Neuronal stem cell (in vitro differentiated cells): ENCODE results near the gene MYO1B.

Source experiments
- DNase-seq: peaks from one replicate; pipeline ENCODE4 v3.0.0-alpha.2; 2013; ENCODE audit warnings: low spot score
- H2AFZ ChIP-seq: one replicate; pipeline ENCODE4 v1.6.1; 2013; ENCODE audit warnings: mild to moderate bottlenecking, low read length, inconsistent platforms
- H2AK5ac ChIP-seq: 2 replicates; pipeline ENCODE4 v1.6.1; 2013; ENCODE audit warnings: low read depth, mild to moderate bottlenecking, inconsistent platforms, low read length, moderate library complexity, mixed read lengths
- H2BK120ac ChIP-seq: 2 replicates; pipeline ENCODE4 v1.6.1; 2013; ENCODE audit warnings: low read depth, mild to moderate bottlenecking, inconsistent platforms, low read length, moderate library complexity, mixed read lengths
- H2BK12ac ChIP-seq: one replicate; pipeline ENCODE4 v1.6.1; 2013; ENCODE audit warnings: low read length, inconsistent platforms
- H2BK15ac ChIP-seq: 2 replicates; pipeline ENCODE4 v1.6.1; 2013; ENCODE audit warnings: mild to moderate bottlenecking, low read length, inconsistent platforms, mixed read lengths
- H2BK5ac ChIP-seq: one replicate; pipeline ENCODE4 v1.6.1; 2013; ENCODE audit warnings: inconsistent platforms, mild to moderate bottlenecking, low read length, moderate library complexity
- H3K14ac ChIP-seq: one replicate; pipeline ENCODE4 v1.6.1; 2013; ENCODE audit warnings: low read length, inconsistent platforms
- H3K18ac ChIP-seq: 2 replicates; pipeline ENCODE4 v1.6.1; 2013; ENCODE audit warnings: low read length, inconsistent platforms
- H3K23ac ChIP-seq: 2 replicates; pipeline ENCODE4 v1.6.1; 2013; ENCODE audit warnings: low read depth, mild to moderate bottlenecking, mixed read lengths, low read length, inconsistent platforms; ENCODE audit not compliant: poor library complexity
- H3K27ac ChIP-seq: replicated peaks from 3 replicates; pipeline ENCODE4 v1.5.1; 2013; ENCODE audit warnings: low read length, inconsistent platforms
- H3K27me3 ChIP-seq, 3 experiments: 2 replicates each; pipeline ENCODE4 v1.6.1; 2013; ENCODE audit warnings: low read length in 3 of 3, mild to moderate bottlenecking in 2 of 3, inconsistent platforms in 1 of 3, low read depth in 1 of 3, mixed read lengths in 1 of 3, moderate library complexity in 1 of 3; ENCODE audit not compliant: control insufficient read depth in 3 of 3, insufficient read depth in 3 of 3
- H3K36me3 ChIP-seq, 2 donors: replicated peaks in 1 of 2; 2 replicates each; pipeline ENCODE4 v1.6.1; 2013; ENCODE audit warnings: low read length in 2 of 2; ENCODE audit not compliant: control insufficient read depth in 2 of 2, insufficient read depth in 2 of 2
- H3K4ac ChIP-seq: 2 replicates; pipeline ENCODE4 v1.6.1; 2013; ENCODE audit warnings: inconsistent platforms, mild to moderate bottlenecking, low read length, moderate library complexity
- H3K4me1 ChIP-seq, 2 donors: 1 replicate in 1 of 2; 2 replicates in 1 of 2; pipeline ENCODE4 v1.6.1; 2013; ENCODE audit warnings: low read length in 2 of 2, low read depth in 1 of 2; ENCODE audit not compliant: control insufficient read depth in 2 of 2, insufficient read depth in 1 of 2
- H3K4me2 ChIP-seq: one replicate; pipeline ENCODE4 v1.6.1; 2013; ENCODE audit warnings: mild to moderate bottlenecking, low read length, inconsistent platforms; ENCODE audit not compliant: insufficient read depth, poor library complexity, severe bottlenecking
- H3K4me3 ChIP-seq, 2 donors: 2 replicates each; pipeline ENCODE4 v1.5.1; 2013; ENCODE audit warnings: low read length in 2 of 2, mild to moderate bottlenecking in 2 of 2, inconsistent platforms in 1 of 2, moderate library complexity in 1 of 2
- H3K79me1 ChIP-seq: one replicate; pipeline ENCODE4 v1.6.1; 2013; ENCODE audit warnings: low read depth, mild to moderate bottlenecking, inconsistent platforms, low read length, moderate library complexity
- H3K9ac ChIP-seq: one replicate; pipeline ENCODE4 v1.6.1; 2013; ENCODE audit warnings: mild to moderate bottlenecking, low read depth, low read length, inconsistent platforms; ENCODE audit not compliant: poor library complexity
- H3K9me3 ChIP-seq, 2 donors: replicated peaks in 1 of 2; 2 replicates each; pipeline versions ENCODE3 to v1.6.1; 2013; ENCODE audit warnings: low read length in 2 of 2, mild to moderate bottlenecking in 2 of 2, inconsistent platforms in 1 of 2, low read depth in 1 of 2, mixed read lengths in 1 of 2, moderate library complexity in 1 of 2; ENCODE audit not compliant: control insufficient read depth in 2 of 2, insufficient read depth in 1 of 2
- H4K8ac ChIP-seq: one replicate; pipeline ENCODE4 v1.6.1; 2013; ENCODE audit warnings: low read depth, mild to moderate bottlenecking, inconsistent platforms, low read length, moderate library complexity
- H4K91ac ChIP-seq: one replicate; pipeline ENCODE4 v1.6.1; 2013; ENCODE audit warnings: low read length, low read depth, mild to moderate bottlenecking, inconsistent platforms; ENCODE audit not compliant: poor library complexity
- WGBS, 2 donors: extraction: QIAGEN DNeasy Blood & Tissue Kit; methylation state at CpG; one replicate each; pipeline ENCODE4 v1.1.7; 2013; ENCODE audit warnings: missing lambda C conversion rate in 2 of 2, mixed read lengths in 1 of 2; ENCODE audit not compliant: insufficient read length in 2 of 2, insufficient replicate concordance in 1 of 2; ENCODE audit errors: extremely low coverage in 2 of 2; 5-methylcytosine and 5-hydroxymethylcytosine counted together

The MYO1B gene

GRCh38 chr2:191200910-191201309, 44.3 kb upstream of the MYO1B start:
- no peaks in the 10 kb centered on the region for H3K36me3 ChIP-seq

DNA sequence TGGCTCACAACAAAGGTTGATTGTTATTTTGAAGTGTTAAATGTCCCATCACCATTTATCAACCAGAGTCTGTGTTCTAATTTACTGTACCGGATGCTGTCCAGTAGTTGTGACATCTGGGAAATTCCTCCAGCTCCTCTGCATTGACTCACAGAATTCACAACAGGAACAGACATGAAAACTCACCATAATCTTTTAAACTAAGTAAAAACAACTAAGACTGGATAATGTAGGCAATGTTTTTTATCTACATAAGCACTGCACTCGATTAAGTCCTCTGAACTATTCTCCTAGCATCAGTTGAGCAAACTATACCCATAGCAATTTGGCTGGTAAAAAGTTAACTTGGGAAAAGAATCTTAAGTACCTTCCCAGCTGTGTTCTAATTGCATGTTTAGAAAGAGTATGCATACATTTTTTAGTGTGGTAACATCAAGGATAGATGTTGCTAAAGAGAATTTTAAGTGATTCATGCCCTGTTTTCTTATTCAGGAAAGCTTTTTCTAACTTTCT, 42.9 kb upstream of the MYO1B start:
- Histone ChIP-seq H3K14ac (no peak overlapping the region), H3K23ac (no peak overlapping the region), H3K18ac (no peak overlapping the region), H3K9me3 (peaks cover 0 to 2% of the 10 kb centered on the region in 2 donors), H2BK15ac (no peak overlapping the region), H3K4me3 (no peak overlapping the region), H3K27me3 (no peaks in the 10 kb centered on the region), H3K79me1 (no peaks in the 10 kb centered on the region), H3K9ac (no peak overlapping the region), H3K4me1 (peaks cover 0 to 2% of the 10 kb centered on the region in 2 donors), H3K36me3 (no peaks in the 10 kb centered on the region), H4K91ac (no peak overlapping the region), H4K8ac (no peak overlapping the region), H2AK5ac (no peak overlapping the region), H2BK120ac (no peak overlapping the region), H2AFZ (no peak overlapping the region), H3K4me2 (no peak overlapping the region), H2BK12ac (no peak overlapping the region), H3K4ac (no peak overlapping the region), H3K27ac (no peak overlapping the region), H2BK5ac (no peak overlapping the region)
- no peak for DNase-seq
- no CpG with 5 or more reads among the region's 2 CpGs for WGBS, 2 donors

More at GRCh38 chr2:191200910-191201309, 44.3 kb upstream of the MYO1B start:
- Histone ChIP-seq H3K14ac (no peak overlapping the region), H3K4ac (no peak overlapping the region), H2BK12ac (no peak overlapping the region), H3K18ac (no peak overlapping the region), H3K4me1 (peaks cover 0 to 2% of the 10 kb centered on the region in 2 donors), H3K27ac (no peak overlapping the region), H3K23ac (no peak overlapping the region), H3K79me1 (no peaks in the 10 kb centered on the region), H3K4me2 (no peak overlapping the region), H3K27me3 (no peaks in the 10 kb centered on the region), H4K91ac (no peak overlapping the region), H3K9me3 (peaks cover 0 to 2% of the 10 kb centered on the region in 2 donors), H2BK120ac (no peak overlapping the region), H4K8ac (no peak overlapping the region), H2BK15ac (no peak overlapping the region), H3K9ac (no peak overlapping the region), H2AK5ac (no peak overlapping the region), H2BK5ac (no peak overlapping the region), H3K4me3 (no peak overlapping the region), H2AFZ (no peak overlapping the region)
- no peak for DNase-seq
- no CpG with 5 or more reads among the region's 1 CpG for WGBS, 2 donors

DNA sequence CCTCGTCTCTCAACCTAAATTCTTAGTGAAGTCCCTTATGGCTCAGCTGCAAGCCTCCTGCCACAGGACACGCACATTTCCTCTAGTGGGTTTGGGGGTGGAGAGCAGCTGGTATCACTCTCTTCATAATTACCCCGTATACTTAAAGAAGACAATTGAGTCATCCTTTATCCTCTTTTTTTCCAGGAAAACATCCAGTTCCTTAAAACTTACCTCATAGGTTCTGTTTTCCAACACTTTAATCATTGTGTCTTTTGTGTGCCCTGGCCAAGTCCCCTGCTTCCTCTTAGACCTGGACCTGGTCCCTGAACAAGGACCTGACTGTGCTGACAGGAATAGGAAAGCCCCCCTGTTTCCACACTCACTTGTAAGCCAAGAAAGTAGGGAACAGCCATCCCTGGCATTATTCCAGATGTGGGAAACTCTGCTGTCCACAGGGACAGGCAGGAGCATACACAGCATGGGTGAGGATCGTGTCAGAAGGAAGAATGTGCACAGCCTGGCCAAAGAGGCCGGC, 42.3 kb upstream of the MYO1B start:
- DNase-seq = no peak
- H3K23ac ChIP-seq = no peak overlapping the region

GRCh38 chr2:191204433-191204832, 40.8 kb upstream of the MYO1B start:
- no peak overlapping the region for H2AFZ ChIP-seq
- H3K4me3 ChIP-seq = no peak overlapping the region
- no peak overlapping the region for H2BK15ac ChIP-seq
- no peak overlapping the region for H3K18ac ChIP-seq
- no peak overlapping the region for H2AK5ac ChIP-seq
- no peak overlapping the region for H2BK120ac ChIP-seq
- no peak overlapping the region for H3K14ac ChIP-seq
- H2BK12ac ChIP-seq = no peak overlapping the region
- no peaks in the 10 kb centered on the region for H3K9me3 ChIP-seq
- no peak overlapping the region for H4K91ac ChIP-seq
- no CpG with 5 or more reads among the region's 4 CpGs for WGBS, 2 donors
- H3K4me2 ChIP-seq = no peak overlapping the region
- H3K27me3 ChIP-seq = no peaks in the 10 kb centered on the region
- H3K27ac ChIP-seq = no peak overlapping the region
- no peak overlapping the region for H3K4ac ChIP-seq
- H3K23ac ChIP-seq = no peak overlapping the region
- no peak overlapping the region for H3K9ac ChIP-seq
- no peaks in the 10 kb centered on the region for H3K4me1 ChIP-seq
- H2BK5ac ChIP-seq = no peak overlapping the region
- no peak for DNase-seq
- H4K8ac ChIP-seq = no peak overlapping the region
- no peaks in the 10 kb centered on the region for H3K36me3 ChIP-seq
- H3K79me1 ChIP-seq = no peaks in the 10 kb centered on the region

More for the DNA sequence above, 42.3 kb upstream of the MYO1B start:
- H3K27me3 ChIP-seq = no peaks in the 10 kb centered on the region
- no peak overlapping the region for H2BK15ac ChIP-seq
- H4K8ac ChIP-seq = no peak overlapping the region
- H3K79me1 ChIP-seq = no peaks in the 10 kb centered on the region
- H3K4ac ChIP-seq = no peak overlapping the region
- H3K9ac ChIP-seq = no peak overlapping the region
- no CpG with 5 or more reads among the region's 5 CpGs for WGBS, 2 donors
- no peak overlapping the region for H3K18ac ChIP-seq
- no peak overlapping the region for H2AK5ac ChIP-seq
- peaks cover 0 to 2% of the 10 kb centered on the region in 2 donors for H3K4me1 ChIP-seq
- H3K27ac ChIP-seq = no peak overlapping the region
- H2BK12ac ChIP-seq = no peak overlapping the region
- H3K36me3 ChIP-seq = no peaks in the 10 kb centered on the region
- H3K14ac ChIP-seq = no peak overlapping the region
- H3K4me2 ChIP-seq = no peak overlapping the region
- H2BK5ac ChIP-seq = no peak overlapping the region
- H3K9me3 ChIP-seq = peaks cover 0 to 2% of the 10 kb centered on the region in 2 donors
- H4K91ac ChIP-seq = no peak overlapping the region
- no peak overlapping the region for H2BK120ac ChIP-seq
- H3K4me3 ChIP-seq = no peak overlapping the region
- no peak overlapping the region for H2AFZ ChIP-seq
